MCF 10A (cell line): ENCODE measurements around the gene PLAAT5. TPM values are rescaled to one million over a fixed set of nuclear protein-coding genes. Genes with fewer than 3 reads are reported as not detected.

Experiments used
- BruUV-seq: library from RNA; stranded (reverse); fragments of 400-500 nt; replicated peaks from 2 replicates; lab custom pipeline; 2021; lab: Mats Ljungman, UMichigan
- CTCF ChIA-PET: fragments of 300-600 bp; sonication (Branson Sonifier 250); formaldehyde crosslinking; extraction: SDS; loops from one replicate; lab custom pipeline; 2021; ENCODE audit warnings: antibody characterized with exemption, inconsistent platforms; lab: Yijun Ruan, JAX
- POLR2A ChIA-PET: fragments of 300-600, 350-650 bp; sonication (Branson Sonifier 250); formaldehyde crosslinking; extraction: SDS; loops from one replicate; lab custom pipeline; 2020; ENCODE audit warnings: antibody characterized with exemption, inconsistent platforms; lab: Yijun Ruan, JAX
- DNase-seq: peaks from one replicate; pipeline ENCODE4 v3.0.0-alpha.2; 2018; ENCODE audit not compliant: unreplicated experiment
- H3K27ac Mint-ChIP-seq: one replicate; pipeline ENCODE4 v1.8.0; 2022; ENCODE audit warnings: mild to moderate bottlenecking, low read depth, mixed read lengths; ENCODE audit not compliant: unreplicated experiment
- H3K27me3 Mint-ChIP-seq: one replicate; pipeline ENCODE4 v1.8.0; 2022; ENCODE audit warnings: mixed read lengths; ENCODE audit not compliant: insufficient read depth, unreplicated experiment
- H3K36me3 Mint-ChIP-seq: one replicate; pipeline ENCODE4 v1.8.0; 2022; ENCODE audit warnings: mild to moderate bottlenecking, moderate library complexity, mixed read lengths; ENCODE audit not compliant: insufficient read depth, unreplicated experiment
- H3K4me1 Mint-ChIP-seq: one replicate; pipeline ENCODE4 v1.8.0; 2022; ENCODE audit warnings: mixed read lengths; ENCODE audit not compliant: insufficient read depth, unreplicated experiment
- H3K4me3 Mint-ChIP-seq: one replicate; pipeline ENCODE4 v1.8.0; 2022; ENCODE audit warnings: mild to moderate bottlenecking, moderate library complexity, mixed read lengths; ENCODE audit not compliant: unreplicated experiment
- H3K9me3 Mint-ChIP-seq: one replicate; pipeline ENCODE4 v1.8.0; 2022; ENCODE audit warnings: mixed read lengths; ENCODE audit not compliant: unreplicated experiment
- CTCF ChIP-seq: fragments of 200-600 bp; IDR thresholded peaks from one replicate; pipeline ENCODE4 v1.8.0; 2022; ENCODE audit warnings: antibody characterized with exemption, mild to moderate bottlenecking; ENCODE audit not compliant: unreplicated experiment
- intact Hi-C: fragments of 100-400 bp; cut with micrococcal nuclease; formaldehyde crosslinking; loops from 2 replicates; pipeline ENCODE4 v1.14.1; 2022
- total RNA-seq: library from RNA; stranded (reverse); gene quantifications from 2 replicates; pipeline ENCODE4 v1.2.3, GENCODE V29; 2022

Gene PLAAT5
- total RNA-seq, 1 experiment from 2014 or later, result not detected

GRCh38 chr11:63504054-63504453, 13.1 kb upstream of the PLAAT5 start:
- ChIA-PET POLR2A (interaction anchor here (0.7 kb wide), 1 partner anchor 38 kb away, joined by 3 read pairs; no protein-coding TSS in a partner anchor), CTCF (interaction anchor here (0.6 to 1.5 kb wide), 2 partner anchors 25 to 529 kb away, joined by 3 to 4 read pairs; no protein-coding TSS in a partner anchor)
- no peaks in the 10 kb centered on the region for H3K4me1 Mint-ChIP-seq
- no peaks in the 10 kb centered on the region for H3K27me3 Mint-ChIP-seq
- DNase-seq, result no peak
- H3K36me3 Mint-ChIP-seq, result no peaks in the 10 kb centered on the region
- intact Hi-C loops, result no loop called here
- H3K27ac Mint-ChIP-seq, result no peak overlapping the region
- peaks cover 8% of the 10 kb centered on the region for H3K9me3 Mint-ChIP-seq
- no peak overlapping the region for H3K4me3 Mint-ChIP-seq
- no TSS peak for BruUV-seq
- no peak for TF ChIP-seq CTCF

- intact Hi-C loops, result no loop called here
- no peak for DNase-seq
- H3K9me3 Mint-ChIP-seq, result peaks cover 8% of the 10 kb centered on the region
- no peak for TF ChIP-seq CTCF
- no peak overlapping the region for H3K27ac Mint-ChIP-seq
- no peaks in the 10 kb centered on the region for H3K27me3 Mint-ChIP-seq
- ChIA-PET POLR2A (no interaction called here), CTCF (interaction anchor here (1.5 kb wide), 1 partner anchor 25 kb away, joined by 4 read pairs; no protein-coding TSS in a partner anchor)
- H3K36me3 Mint-ChIP-seq, result no peaks in the 10 kb centered on the region
- H3K4me3 Mint-ChIP-seq, result no peak overlapping the region
- H3K4me1 Mint-ChIP-seq, result no peaks in the 10 kb centered on the region
- no TSS peak for BruUV-seq
These were observed 12.5 kb upstream of the PLAAT5 start for GRCh38 chr11:63503492-63503891.

- TF ChIP-seq CTCF, result no peak
- ChIA-PET POLR2A (no interaction called here), CTCF (no interaction called here)
- Mint-ChIP-seq H3K9me3 (peaks cover 8% of the 10 kb centered on the region), H3K4me1 (no peaks in the 10 kb centered on the region), H3K27ac (no peak overlapping the region), H3K27me3 (no peaks in the 10 kb centered on the region), H3K4me3 (no peak overlapping the region), H3K36me3 (no peaks in the 10 kb centered on the region)
- intact Hi-C loops, result no loop called here
- no TSS peak for BruUV-seq
- DNase-seq, result no peak
These were observed 11.4 kb upstream of the PLAAT5 start for GRCh38 chr11:63502252-63502820.

GRCh38 chr11:63501236-63501635, 10.3 kb upstream of the PLAAT5 start:
- H3K36me3 Mint-ChIP-seq, result no peaks in the 10 kb centered on the region
- no peak for DNase-seq
- TF ChIP-seq CTCF, result no peak
- H3K4me3 Mint-ChIP-seq, result no peak overlapping the region
- no peaks in the 10 kb centered on the region for H3K27me3 Mint-ChIP-seq
- ChIA-PET POLR2A (no interaction called here), CTCF (interaction anchor here (0.5 to 0.7 kb wide), 2 partner anchors 91 to 482 kb away, joined by 3 read pairs; no protein-coding TSS in a partner anchor)
- no peaks in the 10 kb centered on the region for H3K4me1 Mint-ChIP-seq
- peaks cover 8% of the 10 kb centered on the region for H3K9me3 Mint-ChIP-seq
- intact Hi-C loops, result no loop called here
- BruUV-seq, result no TSS peak
- no peak overlapping the region for H3K27ac Mint-ChIP-seq
